Kidney (tissue), 14 donors: Measurements from ENCODE around the gene ARHGAP23. TPM values are rescaled to one million over a fixed set of nuclear protein-coding genes. Genes with fewer than 3 reads are reported as not detected.

Source experiments
- DNase-seq, 5 donors: peaks; one replicate each; pipeline ENCODE4 v3.0.0-alpha.2; 2013 to 2020
- FAIRE-seq: peaks from 2 replicates; lab custom pipeline; 2012; peaks lifted over from hg19 to GRCh38; lab: Jason Lieb, UNC
- H3K27ac ChIP-seq, 2 donors: one replicate each; pipeline ENCODE4 v1.7.0; 2013; ENCODE audit warnings: low read depth in 2 of 2, low read length in 2 of 2, inconsistent platforms in 1 of 2
- H3K27me3 ChIP-seq: one replicate; pipeline ENCODE4 v1.7.1; 2013; ENCODE audit warnings: low read length, inconsistent platforms; ENCODE audit not compliant: control insufficient read depth, insufficient read depth
- H3K36me3 ChIP-seq, 3 donors: one replicate each; pipeline versions ENCODE4 v1.7.0 to v1.7.1; 2013; ENCODE audit warnings: low read length in 3 of 3, control low read depth in 1 of 3, inconsistent platforms in 1 of 3; ENCODE audit not compliant: insufficient read depth in 3 of 3, control insufficient read depth in 2 of 3
- H3K4me1 ChIP-seq, 3 donors: one replicate each; pipeline versions ENCODE4 v1.7.0 to v1.7.1; 2013; ENCODE audit warnings: low read length in 3 of 3, inconsistent platforms in 1 of 3, low read depth in 1 of 3; ENCODE audit not compliant: control insufficient read depth in 2 of 3, insufficient read depth in 2 of 3
- H3K4me3 ChIP-seq, 3 donors: one replicate each; pipeline versions ENCODE4 v1.7.0 to v1.8.1; 2013; ENCODE audit warnings: low read length in 3 of 3, control low read depth in 1 of 3, inconsistent platforms in 1 of 3
- H3K9ac ChIP-seq, 3 donors: one replicate each; pipeline versions ENCODE4 v1.7.0 to v1.7.1; 2013; ENCODE audit warnings: low read length in 3 of 3, control low read depth in 1 of 3, inconsistent platforms in 1 of 3
- H3K9me3 ChIP-seq, 3 donors: one replicate each; pipeline versions ENCODE4 v1.7.0 to v1.7.1; 2013; ENCODE audit warnings: low read length in 3 of 3, control low read depth in 1 of 3, inconsistent platforms in 1 of 3; ENCODE audit not compliant: control insufficient read depth in 2 of 3, insufficient read depth in 1 of 3
- intact Hi-C: fragments of 100-400 bp; cut with DNase I; formaldehyde crosslinking; loops from one replicate; pipeline ENCODE4 v1.11.1; 2022
- polyA plus RNA-seq: library from polyadenylated mRNA; stranded (reverse); fragments of 350-450 nt; fragmentation: Illumina TruSeq; extraction: RNeasy Lipid Tissue Mini Kit (QIAGEN cat#74804); gene quantifications from one replicate; pipeline ENCODE4 v1.2.3, GENCODE V29; 2014; ENCODE audit warnings: low read depth, low replicate concordance; ENCODE audit not compliant: insufficient read depth
- total RNA-seq: library from RNA; stranded (reverse); fragmentation: NEBNext Ultra II Directional; extraction: Animal tissue kit (Norgen Biotek cat#: 25700); gene quantifications from one replicate; pipeline ENCODE4 v1.2.1, GENCODE V29; 2021
- TF ChIP-seq, protein P1 (sequence below): IDR thresholded peaks from 3 replicates; pipeline ENCODE4 v1.5.1; 2012; ENCODE audit warnings: mild to moderate bottlenecking, moderate library complexity, borderline replicate concordance; ENCODE audit not compliant: insufficient read depth; ENCODE audit errors: extremely low read depth
- donor health status: control.
- donor health status: control.
- donor health status: control.
- donor health status: control.
- donor health status: control.
- donor health status: DM: yes; HTN: yes; CAD: no.
- donor health status: Normal renal cell carcinoma (clear cell type).

Gene ARHGAP23
- total and polyA plus RNA-seq, 2 donors from 2014 or later, result 7.6 to 53.8 TPM

DNA sequence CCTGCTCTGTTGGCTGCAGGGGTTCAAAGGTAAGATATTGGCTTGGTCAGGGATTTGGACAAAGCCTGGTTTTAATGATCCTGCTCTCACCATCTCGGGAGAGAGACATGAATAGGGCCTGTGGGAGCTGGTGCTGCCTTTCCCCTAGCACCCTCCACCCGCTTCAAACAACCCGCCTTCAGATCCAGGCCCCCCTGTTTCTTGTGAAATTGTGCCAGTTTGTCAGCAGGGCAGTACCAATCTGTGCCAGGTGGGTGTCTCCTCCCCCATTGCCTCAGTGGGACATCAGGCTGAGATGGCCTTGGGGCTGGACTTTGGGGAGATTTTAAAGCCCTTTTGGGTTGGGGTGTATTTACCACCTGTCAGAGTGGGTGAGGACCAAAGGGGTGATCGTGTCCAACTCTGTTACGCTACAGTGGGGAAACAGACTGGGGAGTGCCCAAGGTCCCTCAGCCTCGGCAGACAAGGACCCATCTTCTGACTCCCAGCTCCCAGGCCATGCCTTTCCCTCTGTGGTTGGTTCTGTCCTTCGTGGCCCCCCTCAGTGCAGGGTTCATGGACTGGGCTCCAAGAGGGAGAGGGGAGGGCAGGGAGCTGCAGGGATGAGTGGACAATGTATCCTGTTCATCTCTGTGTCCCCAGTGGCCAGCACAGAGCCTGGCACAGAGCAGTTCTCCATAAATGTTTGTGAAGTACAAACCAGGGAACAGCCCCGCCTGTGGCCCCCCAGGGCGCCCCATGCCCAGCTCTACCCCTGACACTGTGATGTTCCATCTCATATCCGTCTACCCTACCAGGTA lies 3.3 kb downstream of the ARHGAP23 start:
- Histone ChIP-seq H3K9ac (no peak overlapping the region), H3K4me1 (peaks cover 0 to 7% (median 0%) of the 10 kb centered on the region in 3 donors), H3K27ac (no peak overlapping the region), H3K4me3 (no peak overlapping the region), H3K9me3 (no peaks in the 10 kb centered on the region), H3K27me3 (no peaks in the 10 kb centered on the region), H3K36me3 (no peaks in the 10 kb centered on the region)
- FAIRE-seq, result no peak
- intact Hi-C loops, result loop anchor here (10.0 kb wide), 1 partner anchor 63 kb away; no protein-coding TSS in a partner anchor
- peak in 1 of 5 donors; percentile 16 for DNase-seq
- TF ChIP-seq, protein P1, sequence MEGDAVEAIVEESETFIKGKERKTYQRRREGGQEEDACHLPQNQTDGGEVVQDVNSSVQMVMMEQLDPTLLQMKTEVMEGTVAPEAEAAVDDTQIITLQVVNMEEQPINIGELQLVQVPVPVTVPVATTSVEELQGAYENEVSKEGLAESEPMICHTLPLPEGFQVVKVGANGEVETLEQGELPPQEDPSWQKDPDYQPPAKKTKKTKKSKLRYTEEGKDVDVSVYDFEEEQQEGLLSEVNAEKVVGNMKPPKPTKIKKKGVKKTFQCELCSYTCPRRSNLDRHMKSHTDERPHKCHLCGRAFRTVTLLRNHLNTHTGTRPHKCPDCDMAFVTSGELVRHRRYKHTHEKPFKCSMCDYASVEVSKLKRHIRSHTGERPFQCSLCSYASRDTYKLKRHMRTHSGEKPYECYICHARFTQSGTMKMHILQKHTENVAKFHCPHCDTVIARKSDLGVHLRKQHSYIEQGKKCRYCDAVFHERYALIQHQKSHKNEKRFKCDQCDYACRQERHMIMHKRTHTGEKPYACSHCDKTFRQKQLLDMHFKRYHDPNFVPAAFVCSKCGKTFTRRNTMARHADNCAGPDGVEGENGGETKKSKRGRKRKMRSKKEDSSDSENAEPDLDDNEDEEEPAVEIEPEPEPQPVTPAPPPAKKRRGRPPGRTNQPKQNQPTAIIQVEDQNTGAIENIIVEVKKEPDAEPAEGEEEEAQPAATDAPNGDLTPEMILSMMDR, result no peak

DNA sequence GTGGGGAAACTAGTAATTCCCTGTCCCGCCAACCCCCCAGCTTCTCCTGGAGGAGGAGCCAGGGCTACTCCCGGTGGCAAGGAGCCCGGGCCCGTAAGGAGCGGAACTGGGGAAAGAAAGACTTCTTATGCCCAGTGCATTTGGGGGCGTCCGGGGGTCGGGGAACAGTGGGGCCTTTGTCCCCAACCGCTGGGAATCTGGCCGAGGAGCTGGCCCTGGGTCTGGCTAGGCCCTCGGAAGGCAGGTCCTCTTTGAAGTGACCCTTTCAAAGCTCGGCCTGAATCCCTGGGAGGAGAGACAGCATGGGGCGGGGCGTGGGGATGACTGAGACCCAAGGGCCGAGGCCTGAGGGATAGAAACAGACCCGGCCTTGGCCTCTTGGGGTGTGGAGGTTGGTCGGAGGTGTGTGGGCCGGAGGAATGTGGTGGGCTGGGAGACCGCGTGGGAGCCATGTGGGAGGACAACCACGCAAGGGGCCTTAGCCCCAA lies 6.0 kb downstream of the ARHGAP23 start:
- TF ChIP-seq, protein P1, result no peak
- no peak overlapping the region for H3K27ac ChIP-seq
- no peaks in the 10 kb centered on the region for H3K36me3 ChIP-seq
- no peak overlapping the region for H3K9ac ChIP-seq
- H3K4me3 ChIP-seq, result no peak overlapping the region
- H3K4me1 ChIP-seq, result no peaks in the 10 kb centered on the region
- FAIRE-seq, result no peak
- no peak for DNase-seq
- no peaks in the 10 kb centered on the region for H3K27me3 ChIP-seq
- intact Hi-C loops, result loop anchor here (10.0 kb wide), 1 partner anchor 61 kb away; no protein-coding TSS in a partner anchor
- no peaks in the 10 kb centered on the region for H3K9me3 ChIP-seq

- DNase-seq, result peak in 1 of 5 donors; percentile 39
- H3K4me3 ChIP-seq, result no peak overlapping the region
- H3K36me3 ChIP-seq, result no peaks in the 10 kb centered on the region
- no peaks in the 10 kb centered on the region for H3K27me3 ChIP-seq
- no peak overlapping the region for H3K9ac ChIP-seq
- H3K4me1 ChIP-seq, result no peaks in the 10 kb centered on the region
- intact Hi-C loops, result loop anchor here (10.0 kb wide), 1 partner anchor 59 kb away; no protein-coding TSS in a partner anchor
- H3K27ac ChIP-seq, result no peak overlapping the region
- no peaks in the 10 kb centered on the region for H3K9me3 ChIP-seq
- no peak for FAIRE-seq
- TF ChIP-seq, protein P1, result no peak
Measured at GRCh38 chr17:38435795-38436194, 7.5 kb downstream of the ARHGAP23 start.
